SK-N-SH treated with all-trans-retinoic acid at 6 μM for 48 hours (cell line): ENCODE measurements around the gene TBX10.

Source experiments
- ATAC-seq: fragments of 200-7000 bp; cut with Tn5 transposase; 3 replicates; pipeline ENCODE4 v1.9.1; 2020; ENCODE audit warnings: mild to moderate bottlenecking, moderate library complexity
- ARNTL ChIP-seq: fragments of 450-650 bp; formaldehyde crosslinking; IDR thresholded peaks from 2 replicates; pipeline ENCODE4 v1.5.0; 2020; ENCODE audit warnings: low read depth, mild to moderate bottlenecking, moderate library complexity, borderline replicate concordance
- BACH2 ChIP-seq: fragments of 250-450 bp; sonication (Bioruptor Pico); IDR thresholded peaks from 2 replicates; pipeline ENCODE4 v1.9.0; 2021; ENCODE audit warnings: mild to moderate bottlenecking, borderline replicate concordance
- CREB5 ChIP-seq: fragments of 250-450 bp; sonication (Bioruptor Pico); IDR thresholded peaks from 2 replicates; pipeline ENCODE4 v1.5.1; 2020; ENCODE audit warnings: low read depth, mild to moderate bottlenecking, moderate library complexity
- CSDC2 ChIP-seq: fragments of 250-450 bp; sonication (Bioruptor Pico); IDR thresholded peaks from 2 replicates; pipeline ENCODE4 v1.5.0; 2020; ENCODE audit warnings: mild to moderate bottlenecking, moderate library complexity
- CSRNP3 ChIP-seq: fragments of 250-450 bp; sonication (Bioruptor Pico); IDR thresholded peaks from 2 replicates; pipeline ENCODE4 v1.5.1; 2021; ENCODE audit warnings: mild to moderate bottlenecking, moderate library complexity
- ESRRG ChIP-seq: fragments of 250-450 bp; sonication (Bioruptor Pico); IDR thresholded peaks from 2 replicates; pipeline ENCODE4 v1.6.1; 2021; ENCODE audit warnings: mild to moderate bottlenecking
- GLIS3 ChIP-seq: fragments of 250-450 bp; sonication (Bioruptor Pico); IDR thresholded peaks from 2 replicates; pipeline ENCODE4 v1.5.0; 2020; ENCODE audit warnings: mild to moderate bottlenecking, moderate library complexity
- ISL1 ChIP-seq: fragments of 250-450 bp; sonication (Bioruptor Pico); IDR thresholded peaks from 2 replicates; pipeline ENCODE4 v2.1.2; 2022; ENCODE audit warnings: mild to moderate bottlenecking, moderate library complexity
- OSR1 ChIP-seq: fragments of 250-450 bp; sonication (Bioruptor Pico); IDR thresholded peaks from 2 replicates; pipeline ENCODE4 v1.8.0; 2022; ENCODE audit warnings: moderate library complexity, mild to moderate bottlenecking, inconsistent platforms
- PATZ1 ChIP-seq: fragments of 250-450 bp; sonication (Bioruptor Pico); IDR thresholded peaks from 2 replicates; pipeline ENCODE4 v1.8.0; 2020; ENCODE audit warnings: mild to moderate bottlenecking, moderate library complexity, borderline replicate concordance
- POU6F1 ChIP-seq: fragments of 250-450 bp; sonication (Bioruptor Pico); IDR thresholded peaks from 2 replicates; pipeline ENCODE4 v1.8.0; 2021; ENCODE audit warnings: low read depth, mild to moderate bottlenecking, moderate library complexity, borderline replicate concordance
- PPARA ChIP-seq: fragments of 250-450 bp; sonication (Bioruptor Pico); IDR thresholded peaks from 2 replicates; pipeline ENCODE4 v1.5.0; 2020; ENCODE audit warnings: mild to moderate bottlenecking, borderline replicate concordance
- SNAI2 ChIP-seq: fragments of 250-450 bp; sonication (Bioruptor Pico); IDR thresholded peaks from 2 replicates; pipeline ENCODE4 v1.5.0; 2020; ENCODE audit warnings: mild to moderate bottlenecking, moderate library complexity
- TOX ChIP-seq: fragments of 250-450 bp; sonication (Bioruptor Pico); IDR thresholded peaks from 2 replicates; pipeline ENCODE4 v1.8.0; 2021; ENCODE audit warnings: mild to moderate bottlenecking, moderate library complexity, borderline replicate concordance
- TSHZ2 ChIP-seq: fragments of 250-450 bp; sonication (Bioruptor Pico); IDR thresholded peaks from 2 replicates; pipeline ENCODE4 v1.5.0; 2020; ENCODE audit warnings: mild to moderate bottlenecking, moderate library complexity
- ZC3H10 ChIP-seq: fragments of 250-450 bp; sonication (Bioruptor Pico); IDR thresholded peaks from 2 replicates; pipeline ENCODE4 v1.5.1; 2021; ENCODE audit warnings: mild to moderate bottlenecking, moderate library complexity
- ZFP3 ChIP-seq: fragments of 250-450 bp; sonication (Bioruptor Pico); IDR thresholded peaks from 2 replicates; pipeline ENCODE4 v1.5.0; 2020; ENCODE audit warnings: mild to moderate bottlenecking, moderate library complexity
- ZFP30 ChIP-seq: fragments of 450-650 bp; formaldehyde crosslinking; IDR thresholded peaks from 2 replicates; pipeline ENCODE4 v1.5.0; 2022; ENCODE audit warnings: mild to moderate bottlenecking, moderate library complexity
- ZNF565 ChIP-seq: fragments of 450-650 bp; formaldehyde crosslinking; conservative IDR thresholded peaks from 2 replicates; pipeline ENCODE4 v1.5.0; 2020; ENCODE audit warnings: low read depth, mild to moderate bottlenecking, moderate library complexity
- ZNF70 ChIP-seq: fragments of 450-650 bp; formaldehyde crosslinking; IDR thresholded peaks from 2 replicates; pipeline ENCODE4 v1.5.0; 2020; ENCODE audit warnings: mild to moderate bottlenecking, moderate library complexity
- ZNF8 ChIP-seq: fragments of 450-650 bp; formaldehyde crosslinking; IDR thresholded peaks from 2 replicates; pipeline ENCODE4 v1.5.0; 2020; ENCODE audit warnings: mild to moderate bottlenecking, moderate library complexity

TBX10 gene

GRCh38 chr11:67596753-67597300 lies 42.7 kb downstream of the TBX10 start:
- no peak for ATAC-seq
- TF ChIP-seq OSR1 (CRISPR knock-in tag), result no peak
- no peak for TF ChIP-seq ISL1
- no peak for TF ChIP-seq ZNF8
- no peak for TF ChIP-seq CSDC2 (CRISPR knock-in tag)
- TF ChIP-seq ZNF70 (CRISPR knock-in tag), result no peak
- TF ChIP-seq GLIS3 (CRISPR knock-in tag), result no peak
- no peak for TF ChIP-seq ZFP30 (CRISPR knock-in tag)
- no peak for TF ChIP-seq CREB5 (CRISPR knock-in tag)
- TF ChIP-seq POU6F1 (CRISPR knock-in tag), result no peak
- no peak for TF ChIP-seq PATZ1 (CRISPR knock-in tag)
- TF ChIP-seq TSHZ2 (CRISPR knock-in tag), result no peak
- TF ChIP-seq PPARA (CRISPR knock-in tag), result no peak
- no peak for TF ChIP-seq ARNTL (CRISPR knock-in tag)
- TF ChIP-seq SNAI2 (CRISPR knock-in tag), result no peak
- TF ChIP-seq ESRRG (CRISPR knock-in tag), result no peak
- no peak for TF ChIP-seq ZFP3 (CRISPR knock-in tag)
- TF ChIP-seq TOX, result no peak
- no peak for TF ChIP-seq CSRNP3 (CRISPR knock-in tag)
- TF ChIP-seq ZNF565, result no peak
- no peak for TF ChIP-seq BACH2 (CRISPR knock-in tag)
- TF ChIP-seq, all 23 proteins: peak for 0

GRCh38 chr11:67594480-67594879 lies 45.1 kb downstream of the TBX10 start:
- no peak for ATAC-seq
- no peak for TF ChIP-seq TSHZ2 (CRISPR knock-in tag)
- no peak for TF ChIP-seq POU6F1 (CRISPR knock-in tag)
- TF ChIP-seq ZNF8, result no peak
- TF ChIP-seq PATZ1 (CRISPR knock-in tag), result no peak
- no peak for TF ChIP-seq ZC3H10 (CRISPR knock-in tag)
- TF ChIP-seq CSRNP3 (CRISPR knock-in tag), result no peak
- no peak for TF ChIP-seq CSDC2 (CRISPR knock-in tag)
- no peak for TF ChIP-seq GLIS3 (CRISPR knock-in tag)
- no peak for TF ChIP-seq ARNTL (CRISPR knock-in tag)
- no peak for TF ChIP-seq TOX
- no peak for TF ChIP-seq ZNF70 (CRISPR knock-in tag)
- TF ChIP-seq BACH2 (CRISPR knock-in tag), result no peak
- no peak for TF ChIP-seq ZFP3 (CRISPR knock-in tag)
- no peak for TF ChIP-seq ZFP30 (CRISPR knock-in tag)
- TF ChIP-seq, all 23 proteins: peak for 0
